ENCODE measurements around the gene CUBN. TPM values are rescaled to one million over a fixed set of nuclear protein-coding genes. Genes with fewer than 3 reads are reported as not detected.

Gene CUBN
- total and polyA plus RNA-seq, 12 donors = 0.41 to 9.3 (median 1.3) TPM

GRCh38 chr10:17037910-17038309 is 91.7 kb downstream of the CUBN start:
- intact Hi-C loops (cut with DNase I) = no loop called here
- no peaks in the 10 kb centered on the region for H3K9me3 ChIP-seq (replicated peaks in 1 of 3)

GRCh38 chr10:17035446-17035845 is 94.2 kb downstream of the CUBN start:
- intact Hi-C loops (cut with DNase I) = no loop called here
- Histone ChIP-seq H3K9me3 (replicated peaks in 1 of 3) (no peaks in the 10 kb centered on the region), H3K4me3 (no peak overlapping the region), H3K36me3 (replicated peaks in 1 of 2) (no peaks in the 10 kb centered on the region), H3K4me1 (replicated peaks in 1 of 2) (peaks cover 0 to 3% of the 10 kb centered on the region in 2 donors), H3K27ac (no peak overlapping the region), H3K27me3 (no peaks in the 10 kb centered on the region)
- TF ChIP-seq CTCF (IDR thresholded peaks at IDR 0.05) = no peak
- no peak for TF ChIP-seq POLR2A (IDR thresholded peaks at IDR 0.05)
- 89 to 100% (median 93%) methylated on average over 1 of the region's 1 CpG for WGBS, 4 donors
- no peak for DNase-seq

More at GRCh38 chr10:17037910-17038309, 91.7 kb downstream of the CUBN start:
- Histone ChIP-seq H3K4me1 (replicated peaks in 1 of 2) (no peaks in the 10 kb centered on the region), H3K4me3 (no peak overlapping the region), H3K27me3 (no peaks in the 10 kb centered on the region), H3K36me3 (replicated peaks in 1 of 2) (no peaks in the 10 kb centered on the region), H3K27ac (no peak overlapping the region)
- DNase-seq = no peak
- TF ChIP-seq CTCF (IDR thresholded peaks at IDR 0.05) (no peak), POLR2A (IDR thresholded peaks at IDR 0.05) (no peak)
- WGBS, 4 donors = 86 to 92% (median 90%) methylated on average over 6 of the region's 6 CpGs

DNA sequence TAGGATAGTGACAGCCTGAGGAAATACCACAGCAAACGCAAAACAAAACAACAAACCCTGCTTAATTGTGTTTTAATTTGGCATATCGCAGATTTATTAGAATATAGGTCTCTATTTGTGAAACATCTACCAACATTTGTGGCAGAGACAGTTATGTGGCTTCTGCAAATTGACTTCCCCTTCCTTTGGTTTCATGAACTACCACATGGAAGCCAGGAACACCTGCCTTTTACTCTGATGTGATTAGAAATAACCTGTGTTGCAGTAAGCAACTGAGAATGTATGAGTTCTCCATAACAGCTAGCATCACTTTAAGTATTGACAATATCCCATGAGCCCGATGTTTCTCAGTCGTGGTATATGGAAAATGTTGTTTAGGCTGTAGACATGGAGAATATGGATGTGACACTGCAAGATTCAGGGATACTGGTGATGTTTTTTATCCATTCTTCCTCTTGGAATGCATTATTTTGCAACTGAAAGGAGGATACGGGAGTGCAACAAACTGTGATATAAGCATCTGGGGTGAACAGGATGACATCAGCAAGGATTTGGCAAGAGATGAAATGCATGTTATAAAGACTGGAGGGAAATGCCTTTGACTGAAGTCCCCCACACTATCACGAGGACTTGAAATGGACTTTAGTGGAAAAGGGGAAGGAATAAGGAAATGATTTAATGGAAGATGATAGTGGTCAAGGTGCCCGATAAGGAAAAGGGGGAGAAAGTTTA is 95.9 kb downstream of the CUBN start:
- no peak for DNase-seq
- Histone ChIP-seq H3K27me3 (no peaks in the 10 kb centered on the region), H3K4me3 (no peak overlapping the region), H3K27ac (no peak overlapping the region), H3K36me3 (replicated peaks in 1 of 2) (no peaks in the 10 kb centered on the region), H3K9me3 (replicated peaks in 1 of 3) (no peaks in the 10 kb centered on the region), H3K4me1 (replicated peaks in 1 of 2) (peaks cover 11 to 16% of the 10 kb centered on the region in 2 donors)
- intact Hi-C loops (cut with DNase I) = no loop called here
- TF ChIP-seq POLR2A (IDR thresholded peaks at IDR 0.05) = no peak
- TF ChIP-seq CTCF (IDR thresholded peaks at IDR 0.05) = no peak
- 81 to 85% (median 82%) methylated on average over 7 of the region's 7 CpGs for WGBS, 4 donors

DNA sequence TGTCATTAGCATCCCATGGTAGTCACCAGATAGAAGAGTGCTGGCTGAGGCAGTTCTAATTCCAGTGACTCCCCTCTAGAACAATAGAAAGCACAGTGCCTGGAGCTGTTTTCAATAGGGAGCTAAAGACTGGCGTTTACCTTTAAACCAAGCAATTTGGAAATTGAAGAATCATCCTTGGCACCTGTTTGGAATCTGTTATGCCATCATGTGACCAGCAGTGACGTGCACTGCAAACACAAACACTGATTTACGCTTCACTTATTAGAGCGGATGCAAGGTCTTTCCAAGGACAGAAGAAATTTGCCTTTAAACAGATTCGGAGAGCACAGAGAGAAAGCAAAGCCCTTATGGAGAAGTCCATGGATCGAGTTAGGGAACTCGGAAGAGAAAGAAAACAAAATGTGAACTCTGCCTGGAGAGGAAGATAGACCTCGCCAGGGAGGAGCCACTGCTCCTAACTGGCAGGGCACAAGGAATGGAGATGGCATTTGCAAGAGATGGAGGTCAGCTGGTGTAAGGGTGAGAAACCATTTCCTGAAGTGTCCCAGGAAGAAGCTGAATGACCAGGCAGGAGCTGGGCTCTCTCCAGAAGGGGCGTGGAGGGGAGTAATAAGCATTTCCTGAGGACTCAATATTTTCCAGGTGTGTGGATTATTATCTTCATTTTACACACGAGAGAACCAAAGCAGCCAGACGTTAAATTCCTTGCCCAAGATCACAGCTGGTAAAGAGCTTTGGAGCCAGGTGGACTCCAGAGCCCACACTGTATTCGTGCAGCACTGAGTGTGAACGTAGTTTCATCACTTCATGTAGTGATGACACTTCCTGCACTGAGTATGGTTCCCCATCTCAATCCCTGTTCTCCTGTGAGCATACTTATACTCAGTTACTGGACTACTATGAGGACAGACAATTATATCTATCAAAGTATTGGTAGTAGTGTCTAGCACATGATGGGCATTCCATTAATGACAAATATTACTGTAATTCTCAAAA is 97.7 kb downstream of the CUBN start:
- WGBS, 4 donors = 52 to 64% (median 57%) methylated on average over 13 of the region's 13 CpGs
- Histone ChIP-seq H3K36me3 (replicated peaks in 1 of 2) (no peaks in the 10 kb centered on the region), H3K4me1 (replicated peaks in 1 of 2) (peaks cover 11 to 20% of the 10 kb centered on the region in 2 donors), H3K9me3 (replicated peaks in 1 of 3) (no peaks in the 10 kb centered on the region), H3K4me3 (peak overlapping the region in 1 of 4 donors; percentile 11), H3K27me3 (no peaks in the 10 kb centered on the region), H3K27ac (peak overlapping the region in 2 of 5 donors; percentile 12 to 20)
- peak in 1 of 2 donors; percentile 28 for TF ChIP-seq POLR2A (IDR thresholded peaks at IDR 0.05)
- no peak for TF ChIP-seq CTCF (IDR thresholded peaks at IDR 0.05)
- DNase-seq = peak in 4 of 7 donors; percentile 29 to 39 (median 34)
- intact Hi-C loops (cut with DNase I) = no loop called here
